HG02678 (cell line): Measurements from ENCODE around the gene SOX14.

ENCODE experiments used
- ATAC-seq: cut with Tn5 transposase; IDR thresholded peaks from one replicate; pipeline ENCODE4 v1.9.1; 2021; ENCODE audit warnings: mild to moderate bottlenecking, moderate library complexity; ENCODE audit not compliant: unreplicated experiment

Gene SOX14

DNA sequence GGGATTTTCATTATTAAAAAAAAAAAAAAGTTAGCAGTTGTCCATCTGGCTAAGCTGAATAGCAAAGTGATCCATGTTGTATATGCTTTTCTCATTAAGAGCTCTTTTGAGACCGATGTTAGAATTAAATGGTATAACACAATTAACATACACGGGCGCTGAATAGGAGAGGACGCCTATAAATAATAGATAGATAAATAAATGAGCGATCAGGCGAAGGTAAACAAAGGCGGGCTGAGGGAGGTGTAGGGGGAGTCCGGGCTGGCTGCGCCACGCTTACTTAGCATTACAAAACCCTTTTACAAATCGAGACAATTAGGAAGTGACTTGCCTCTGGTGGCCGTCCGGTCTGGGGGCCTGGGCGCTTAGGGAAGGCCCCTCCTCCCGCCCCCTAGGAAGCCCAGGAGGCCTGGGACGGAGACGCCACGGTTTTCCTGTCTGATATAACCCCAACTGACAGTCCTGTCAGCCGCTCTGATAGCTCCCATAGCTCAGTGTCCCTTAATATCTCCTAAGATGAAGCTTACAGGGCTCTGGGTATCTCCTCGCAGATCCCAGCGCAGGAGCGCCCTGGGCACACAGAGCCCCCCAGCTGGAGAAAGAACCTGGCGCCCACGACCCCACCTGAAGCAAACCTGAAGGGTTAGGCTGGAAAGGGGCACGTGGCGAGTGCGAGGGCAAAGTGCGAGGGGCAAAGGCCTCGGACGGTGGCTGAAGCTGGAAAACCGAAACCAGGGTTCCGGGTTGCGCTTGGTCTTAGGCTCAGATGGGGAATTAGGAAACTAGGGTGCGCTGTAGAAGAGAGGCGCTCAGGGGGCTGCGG is 3.6 kb downstream of the SOX14 start:
- no peak for ATAC-seq

DNA sequence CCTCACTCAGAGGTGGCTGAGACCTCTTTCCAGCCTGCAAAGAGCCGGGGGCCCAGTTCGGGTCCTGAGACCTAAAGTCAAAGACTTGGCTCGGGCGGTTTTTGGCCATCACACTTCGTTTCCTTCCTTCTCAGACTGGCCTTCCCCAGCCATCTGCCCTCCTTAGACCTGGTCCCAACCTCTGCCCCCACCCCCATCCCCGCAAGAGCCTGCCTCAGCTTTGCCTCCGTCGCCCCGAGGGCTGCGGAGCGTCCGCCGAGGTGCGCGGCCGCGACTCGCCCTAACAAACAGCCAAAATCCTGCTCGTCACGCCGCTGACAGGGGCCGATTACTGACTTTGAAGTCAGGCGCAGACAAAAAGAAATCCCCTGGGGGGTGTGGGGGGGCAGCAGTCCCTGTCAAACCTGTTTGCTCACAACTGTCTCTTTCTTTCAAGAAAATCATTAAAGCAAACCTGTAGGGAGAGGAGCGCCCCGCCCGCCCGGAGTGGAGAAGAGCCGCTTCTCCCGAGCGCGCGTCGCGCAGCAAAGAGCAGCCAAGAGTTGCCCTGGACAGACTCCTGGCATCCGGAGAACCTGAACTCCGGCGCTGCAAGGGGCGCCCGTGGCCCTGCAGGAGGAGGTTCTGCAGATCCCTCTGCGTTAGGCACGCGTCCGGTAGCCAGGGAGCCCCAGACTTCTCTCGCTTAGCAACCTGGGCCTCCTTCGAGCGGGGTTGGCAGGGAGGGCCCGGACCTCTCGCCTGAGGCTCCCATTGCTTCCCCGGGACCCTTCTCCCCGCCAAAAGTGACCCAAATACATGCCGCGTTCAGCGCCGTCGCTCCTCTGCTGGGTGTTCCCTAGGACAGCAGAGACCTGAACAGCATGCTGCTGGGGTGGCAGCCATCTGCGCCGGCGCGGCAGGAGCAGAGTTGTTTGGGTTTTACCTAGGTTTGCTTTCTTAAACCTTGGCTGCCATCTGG is 4.5 kb downstream of the SOX14 start:
- no peak for ATAC-seq

GRCh38 chr3:137769322-137770065 is 5.4 kb downstream of the SOX14 start:
- ATAC-seq = no peak

DNA sequence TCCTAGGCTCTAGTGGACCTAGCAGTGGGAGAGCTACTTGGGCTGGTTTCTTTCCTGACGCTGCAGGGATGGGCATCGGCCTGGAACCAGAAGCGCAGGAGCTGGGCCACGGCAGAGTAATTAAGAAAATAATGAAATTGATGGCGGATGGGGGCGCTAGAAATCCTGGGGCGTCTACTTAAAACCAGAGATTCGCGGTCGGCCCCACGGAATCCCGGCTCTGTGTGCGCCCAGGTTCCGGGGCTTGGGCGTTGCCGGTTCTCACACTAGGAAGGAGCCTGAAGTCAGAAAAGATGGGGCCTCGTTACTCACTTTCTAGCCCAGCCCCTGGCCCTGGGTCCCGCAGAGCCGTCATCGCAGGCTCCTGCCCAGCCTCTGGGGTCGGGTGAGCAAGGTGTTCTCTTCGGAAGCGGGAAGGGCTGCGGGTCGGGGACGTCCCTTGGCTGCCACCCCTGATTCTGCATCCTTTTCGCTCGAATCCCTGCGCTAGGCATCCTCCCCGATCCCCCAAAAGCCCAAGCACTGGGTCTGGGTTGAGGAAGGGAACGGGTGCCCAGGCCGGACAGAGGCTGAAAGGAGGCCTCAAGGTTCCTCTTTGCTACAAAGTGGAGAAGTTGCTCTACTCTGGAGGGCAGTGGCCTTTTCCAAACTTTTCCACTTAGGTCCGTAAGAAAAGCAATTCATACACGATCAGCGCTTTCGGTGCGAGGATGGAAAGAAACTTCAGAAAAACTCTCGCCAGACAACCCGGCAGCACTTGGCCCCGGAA is 6.1 kb downstream of the SOX14 start:
- ATAC-seq = no peak

GRCh38 chr3:137770835-137771399 is 6.8 kb downstream of the SOX14 start:
- ATAC-seq = no peak

DNA sequence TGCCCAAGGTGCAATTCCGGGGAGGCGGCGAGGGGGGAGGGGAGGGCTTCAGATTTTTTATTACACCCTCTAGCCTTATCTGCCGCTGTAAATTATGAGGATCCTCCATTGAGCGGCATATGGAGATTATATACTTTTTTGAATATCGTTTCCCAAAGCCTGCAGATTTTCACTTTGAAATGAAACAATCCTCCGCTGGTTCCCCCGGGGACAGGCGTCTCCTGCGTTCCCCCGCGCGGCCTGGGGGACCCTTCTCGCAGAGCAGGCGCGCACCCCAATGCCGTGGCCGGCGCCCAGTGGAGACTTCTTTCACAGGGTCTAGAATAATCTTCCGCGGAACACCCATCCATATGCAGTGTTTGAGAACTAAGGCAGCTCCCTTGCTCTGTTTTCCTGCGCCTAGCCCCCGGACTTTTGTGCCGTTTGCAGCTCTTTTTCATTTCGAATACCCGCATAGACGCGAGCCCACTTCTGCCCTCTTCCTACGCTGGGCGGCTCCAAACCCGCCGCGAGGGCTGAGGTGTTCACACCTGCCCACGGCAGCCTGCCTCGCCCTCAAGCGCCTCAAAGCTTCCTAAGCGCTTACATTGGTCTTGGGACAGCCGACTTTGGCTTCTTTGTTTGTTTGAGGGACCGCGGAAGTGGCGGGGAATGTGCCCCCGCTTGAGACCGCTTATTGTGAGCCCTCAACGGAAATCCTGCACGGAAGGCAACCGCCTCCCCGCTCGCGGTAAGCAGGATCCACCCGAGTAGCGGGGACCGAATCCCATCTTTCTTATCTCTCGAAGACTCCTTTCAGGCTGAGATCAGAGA is 7.5 kb downstream of the SOX14 start:
- ATAC-seq = no peak

- no peak for ATAC-seq
These were observed 8.3 kb downstream of the SOX14 start for GRCh38 chr3:137772214-137772955.

DNA sequence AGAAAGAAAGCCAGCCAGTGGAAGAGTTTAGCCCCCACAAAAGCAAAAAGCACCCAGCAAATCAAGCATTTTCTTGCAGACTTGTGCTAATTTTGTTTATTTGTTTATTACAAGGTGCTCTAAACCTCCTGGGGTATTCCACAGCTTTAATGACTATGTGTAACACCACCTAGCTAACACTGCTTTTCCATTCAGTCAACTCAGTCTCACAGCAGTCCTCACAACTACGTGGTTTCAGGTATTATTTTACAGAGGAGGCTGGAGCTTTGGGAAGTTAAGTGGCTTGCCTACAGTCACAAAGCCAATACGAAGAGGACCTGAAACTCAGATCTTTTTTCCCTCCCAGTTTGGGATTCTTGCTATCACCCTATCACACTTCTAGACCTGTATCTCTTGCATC is 14.8 kb downstream of the SOX14 start:
- ATAC-seq = no peak

- ATAC-seq = no peak
These were observed 23.4 kb downstream of the SOX14 start for GRCh38 chr3:137787529-137787928.

DNA sequence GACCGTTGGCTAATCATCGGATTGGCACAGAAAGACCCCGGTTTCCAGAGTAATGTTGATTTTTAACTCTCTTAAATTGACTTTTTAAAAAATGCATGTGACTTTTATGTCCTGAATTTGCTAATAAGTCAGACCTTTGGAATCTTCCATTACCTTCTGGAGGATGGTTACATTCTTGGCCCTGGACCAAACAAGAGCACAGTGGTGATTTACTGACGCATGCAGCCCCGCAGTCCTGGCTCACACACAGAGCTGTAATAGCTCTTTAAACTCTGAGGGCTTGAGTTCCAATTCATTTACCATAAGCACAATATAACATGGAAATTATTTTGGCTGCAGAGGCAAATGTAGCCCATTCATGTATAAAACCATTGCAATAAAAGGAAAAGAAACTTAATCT is 25.1 kb downstream of the SOX14 start:
- no peak for ATAC-seq

- ATAC-seq = no peak
These were observed 28.6 kb downstream of the SOX14 start for GRCh38 chr3:137792626-137793271.

DNA sequence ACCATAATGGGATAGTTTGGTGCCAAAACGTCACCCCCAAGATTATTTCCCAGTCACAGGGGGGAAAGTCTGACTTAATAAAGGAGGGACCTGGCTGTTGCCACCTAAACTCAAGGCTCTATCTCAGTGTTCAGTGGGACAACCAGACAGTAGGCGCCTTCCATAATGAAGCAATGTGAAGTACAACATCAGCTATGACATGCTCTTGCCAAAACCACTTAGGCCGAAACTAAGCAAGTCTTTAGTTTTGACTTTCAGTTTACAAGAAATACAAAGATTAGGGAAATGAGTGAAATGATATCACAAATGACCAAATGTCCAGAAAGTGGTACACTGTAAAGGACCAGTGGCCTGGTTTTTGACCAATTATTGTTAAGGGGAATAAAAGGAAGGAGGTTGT is 32.9 kb downstream of the SOX14 start:
- no peak for ATAC-seq

DNA sequence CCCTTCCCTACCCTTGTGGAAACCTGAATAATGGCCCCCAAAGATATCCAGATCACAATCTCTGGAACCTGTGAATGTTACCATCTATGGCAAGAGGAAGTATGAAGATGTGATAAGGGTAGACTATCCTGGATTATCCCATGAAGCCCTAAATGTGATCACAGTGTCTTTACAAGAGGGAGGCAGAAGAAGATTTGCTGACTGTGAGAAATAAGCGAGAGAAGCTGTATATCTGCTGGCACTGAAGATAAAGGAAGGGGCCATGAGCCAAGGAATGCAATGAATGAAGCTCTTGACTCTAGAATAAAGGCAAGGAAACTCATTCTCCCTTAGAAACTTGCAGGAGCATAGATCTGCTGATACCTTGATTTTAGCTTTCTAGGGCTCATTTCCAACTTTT is 39.1 kb downstream of the SOX14 start:
- no peak for ATAC-seq

DNA sequence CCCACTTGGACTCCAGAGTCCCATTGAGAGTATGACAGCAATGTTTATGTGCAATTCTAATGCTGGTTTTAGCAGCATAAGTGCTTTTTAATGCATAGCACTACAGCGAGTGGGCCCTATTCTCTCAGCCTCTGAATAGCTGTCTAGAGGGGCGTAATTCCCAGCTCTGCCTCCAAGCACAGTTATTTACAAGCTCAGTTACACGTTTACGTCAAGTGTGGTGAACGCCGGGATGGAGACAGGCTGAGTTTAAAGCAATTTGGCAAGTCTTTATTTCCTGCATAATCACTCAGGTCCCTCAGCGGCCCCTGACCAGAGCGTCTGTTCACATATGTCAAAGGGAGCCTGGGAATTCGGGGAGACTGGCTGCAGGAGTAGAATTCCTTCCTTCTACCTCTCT is 43.9 kb downstream of the SOX14 start:
- ATAC-seq = no peak

DNA sequence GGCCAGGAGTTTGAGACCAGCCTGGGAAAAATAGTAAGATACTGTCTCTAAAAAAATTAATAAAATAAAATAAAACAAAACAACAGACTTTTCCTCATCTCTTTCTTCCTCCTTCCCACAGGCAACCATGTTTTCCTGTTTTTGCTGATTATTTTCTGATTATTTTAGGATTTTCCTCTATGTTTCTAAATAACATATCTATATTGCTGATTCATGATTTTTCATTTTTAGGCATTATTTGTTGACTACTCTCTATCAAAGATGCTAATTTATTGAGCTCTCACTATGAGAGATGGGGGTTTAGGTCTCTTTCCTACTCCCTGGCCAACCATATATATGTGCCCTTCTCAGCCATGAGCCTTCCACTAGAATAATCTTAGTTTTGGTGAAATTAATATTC is 45.4 kb downstream of the SOX14 start:
- ATAC-seq = no peak

GRCh38 chr3:137812023-137812422 is 47.9 kb downstream of the SOX14 start:
- no peak for ATAC-seq

DNA sequence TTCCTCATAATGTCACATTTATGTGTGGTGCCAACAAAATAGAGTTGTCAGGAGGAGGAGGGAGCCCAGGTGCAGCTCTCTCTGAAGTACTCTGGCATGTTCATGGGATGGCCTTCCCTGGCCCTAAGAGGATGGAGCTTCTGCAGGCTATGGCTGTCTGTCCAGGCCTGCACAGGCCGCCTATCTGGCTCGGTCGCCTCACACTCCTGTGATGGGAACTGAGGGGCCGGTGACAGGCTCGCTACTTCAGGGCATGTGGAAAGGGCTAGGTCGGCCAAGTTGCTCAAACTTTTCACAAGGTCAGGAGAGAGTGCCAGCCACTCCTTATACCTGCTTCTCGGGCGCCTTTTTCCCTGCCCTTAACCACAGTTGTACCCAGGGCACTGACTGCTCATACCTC is 51.1 kb downstream of the SOX14 start:
- no peak for ATAC-seq
